Ovary (tissue), 9 donors: ENCODE results near the gene CEACAM21. TPM values are rescaled to one million over a fixed set of nuclear protein-coding genes. Genes with fewer than 3 reads are reported as not detected.

ENCODE experiments used
- DNase-seq, 5 donors: peaks; one replicate each; pipeline ENCODE4 v3.0.0-alpha.2; 2019 to 2020
- H3K27ac ChIP-seq, 2 donors: fragments of 200-600 bp; one replicate each; pipeline versions ENCODE4 v1.5.1 to v1.8.0; 2019 to 2022
- H3K27me3 ChIP-seq: fragments of 200-600 bp; one replicate; pipeline ENCODE4 v1.8.0; 2022
- H3K36me3 ChIP-seq: fragments of 200-600 bp; sonication (generic); one replicate; pipeline ENCODE4 v1.5.1; 2019
- H3K4me1 ChIP-seq: one replicate; pipeline ENCODE4 v1.8.1; 2013; ENCODE audit warnings: mild to moderate bottlenecking, moderate library complexity; ENCODE audit not compliant: insufficient read depth
- H3K4me3 ChIP-seq: fragments of 200-600 bp; sonication (generic); one replicate; pipeline ENCODE4 v1.5.1; 2017
- H3K9me3 ChIP-seq, 2 donors: fragments of 200-600 bp in 1 of 2; sonication (generic) in 1 of 2; one replicate each; pipeline versions ENCODE4 v1.5.1 to v1.8.1; 2013 to 2019; ENCODE audit warnings: mild to moderate bottlenecking in 1 of 2, moderate library complexity in 1 of 2
- EP300 ChIP-seq: sonication (generic); formaldehyde crosslinking; IDR thresholded peaks from one replicate; pipeline ENCODE4 v1.6.1; 2017; ENCODE audit warnings: antibody characterized with exemption
- POLR2A ChIP-seq: fragments of 450-650 bp; IDR thresholded peaks from one replicate; pipeline ENCODE4 v1.6.1; 2017; ENCODE audit warnings: antibody characterized with exemption, mild to moderate bottlenecking, moderate library complexity
- WGBS, 3 donors: extraction: QIAGEN DNeasy Blood & Tissue Kit in 1 of 3; methylation state at CpG; one replicate each; pipeline versions ENCODE4 v1.1.5 to v1.1.7; 2013 to 2017; 5-methylcytosine and 5-hydroxymethylcytosine counted together
- intact Hi-C, 4 donors: fragments of 100-400 bp; cut with DNase I; formaldehyde crosslinking; loops; one replicate each; pipeline versions ENCODE4 v1.11.0 to v1.15.1; 2022 to 2023
- polyA plus RNA-seq, 2 donors: library from polyadenylated mRNA; stranded (reverse); fragments of 200-250 nt in 1 of 2; fragments of 350-450 nt in 1 of 2; fragmentation: Illumina TruSeq in 1 of 2; extraction: RNeasy Lipid Tissue Mini Kit (QIAGEN cat#74804) in 1 of 2; gene quantifications; one replicate each; pipeline ENCODE4 v1.2.3, GENCODE V29; 2013 to 2014
- total RNA-seq, 7 donors: library from RNA; depleted of rRNA in 2 of 7; stranded (reverse); fragments of >200 nt in 2 of 7; fragmentation: NEBNext Ultra II Directional in 3 of 7; extraction: Animal tissue kit (Norgen Biotek cat#: 25700) in 3 of 7; gene quantifications; one replicate each; pipeline versions ENCODE4 v1.1.0 to v1.2.4, GENCODE V29; 2016 to 2023
- TF ChIP-seq, protein P1 (sequence below), 3 donors: fragments of 450-650 bp in 2 of 3; fragments of 200-600 bp in 1 of 3; IDR thresholded peaks; one replicate each; pipeline versions ENCODE4 v1.5.1 to v1.8.0; 2016 to 2022; ENCODE audit warnings: antibody characterized with exemption in 3 of 3, mild to moderate bottlenecking in 1 of 3
- donor health status: DM: no; HTN: no; CAD: no; lungs with moderate emphysema.
- donor health status: DM: no; HTN: no; CAD: no.
- donor health status: Bipolar disorder and iron deficiency.
- donor health status: DM: yes; HTN: yes; CAD: no.
- donor health status: DM: no; HTN: no; CAD: no.
- donor health status: DM: yes; HTN: yes; CAD: no.

The CEACAM21 gene
- total and polyA plus RNA-seq, 9 donors, result 0.25 to 11.4 (median 1.5) TPM; not detected in 2

DNA sequence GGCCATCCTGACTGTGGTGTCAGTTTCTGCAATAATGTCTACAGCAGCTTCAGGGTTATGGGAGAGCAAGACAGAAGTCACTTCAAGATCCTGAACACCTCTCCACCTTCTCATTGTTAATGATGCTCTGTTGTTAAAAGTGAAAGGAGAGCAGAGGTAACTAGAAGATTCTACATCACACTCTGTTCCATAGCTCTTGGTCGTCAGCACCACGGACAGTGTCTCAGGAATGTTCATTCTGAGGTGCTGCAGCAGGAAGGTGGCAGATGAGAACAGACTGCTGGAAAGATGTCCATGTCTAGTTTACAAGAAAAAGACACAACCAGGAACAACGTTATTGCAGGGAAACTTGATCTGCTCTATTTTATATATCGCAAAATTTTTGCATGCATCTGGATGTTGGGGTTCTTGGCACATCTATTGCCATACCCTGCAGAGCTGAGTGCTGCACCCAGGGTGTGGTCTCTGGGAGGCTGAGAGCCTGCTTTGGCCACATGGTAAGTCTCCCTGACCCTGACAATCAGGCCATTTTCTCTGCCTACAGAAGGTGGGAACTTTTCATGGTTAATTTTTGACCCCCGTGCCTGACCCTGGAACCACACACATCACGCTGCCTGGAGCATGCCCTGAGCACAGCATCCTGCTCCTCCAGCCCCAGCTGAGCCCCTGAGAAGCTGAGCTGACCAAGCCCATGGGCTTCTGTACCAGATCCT, 12.7 kb downstream of the CEACAM21 start:
- DNase-seq, result no peak
- TF ChIP-seq, protein P1, sequence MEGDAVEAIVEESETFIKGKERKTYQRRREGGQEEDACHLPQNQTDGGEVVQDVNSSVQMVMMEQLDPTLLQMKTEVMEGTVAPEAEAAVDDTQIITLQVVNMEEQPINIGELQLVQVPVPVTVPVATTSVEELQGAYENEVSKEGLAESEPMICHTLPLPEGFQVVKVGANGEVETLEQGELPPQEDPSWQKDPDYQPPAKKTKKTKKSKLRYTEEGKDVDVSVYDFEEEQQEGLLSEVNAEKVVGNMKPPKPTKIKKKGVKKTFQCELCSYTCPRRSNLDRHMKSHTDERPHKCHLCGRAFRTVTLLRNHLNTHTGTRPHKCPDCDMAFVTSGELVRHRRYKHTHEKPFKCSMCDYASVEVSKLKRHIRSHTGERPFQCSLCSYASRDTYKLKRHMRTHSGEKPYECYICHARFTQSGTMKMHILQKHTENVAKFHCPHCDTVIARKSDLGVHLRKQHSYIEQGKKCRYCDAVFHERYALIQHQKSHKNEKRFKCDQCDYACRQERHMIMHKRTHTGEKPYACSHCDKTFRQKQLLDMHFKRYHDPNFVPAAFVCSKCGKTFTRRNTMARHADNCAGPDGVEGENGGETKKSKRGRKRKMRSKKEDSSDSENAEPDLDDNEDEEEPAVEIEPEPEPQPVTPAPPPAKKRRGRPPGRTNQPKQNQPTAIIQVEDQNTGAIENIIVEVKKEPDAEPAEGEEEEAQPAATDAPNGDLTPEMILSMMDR (IDR thresholded peaks at IDR 0.05), result no peak
- no peak for TF ChIP-seq EP300
- no peak for TF ChIP-seq POLR2A
- intact Hi-C loops, result no loop called here
- no peak overlapping the region for H3K27ac ChIP-seq
- H3K4me1 ChIP-seq, result no peaks in the 10 kb centered on the region
- H3K36me3 ChIP-seq, result no peaks in the 10 kb centered on the region
- no peaks in the 10 kb centered on the region for H3K27me3 ChIP-seq
- no peak overlapping the region for H3K4me3 ChIP-seq
- H3K9me3 ChIP-seq, result no peaks in the 10 kb centered on the region
- 19 to 23% (median 20%) methylated on average over 6 of the region's 6 CpGs for WGBS, 3 donors

DNA sequence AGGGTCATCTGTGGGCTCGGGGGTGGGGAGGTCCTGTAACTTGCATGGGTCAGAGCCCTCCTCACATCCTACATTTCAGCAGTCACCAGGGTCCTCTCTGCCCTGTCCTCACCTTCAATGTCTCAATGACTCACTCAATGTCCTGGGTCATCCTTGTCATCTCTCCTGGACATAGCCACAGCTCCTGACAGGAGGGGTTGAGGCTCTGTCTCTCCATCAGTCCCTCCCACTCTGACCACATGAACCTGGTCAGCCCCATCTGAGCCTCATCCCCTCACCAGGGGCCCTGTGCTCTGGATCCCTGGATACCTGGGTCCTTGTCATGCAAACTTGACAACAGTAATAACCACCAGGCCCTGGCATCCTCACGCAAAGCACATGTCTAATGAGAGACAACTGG, 13.4 kb downstream of the CEACAM21 start:
- no peaks in the 10 kb centered on the region for H3K9me3 ChIP-seq
- H3K4me1 ChIP-seq, result no peaks in the 10 kb centered on the region
- H3K36me3 ChIP-seq, result no peaks in the 10 kb centered on the region
- TF ChIP-seq, protein P1 (IDR thresholded peaks at IDR 0.05), result no peak
- TF ChIP-seq EP300 (no peak), POLR2A (no peak)
- DNase-seq, result no peak
- H3K27ac ChIP-seq, result no peak overlapping the region
- H3K27me3 ChIP-seq, result no peaks in the 10 kb centered on the region
- intact Hi-C loops, result no loop called here
- 41 to 49% (median 45%) methylated on average over 2 of the region's 2 CpGs for WGBS, 3 donors
- no peak overlapping the region for H3K4me3 ChIP-seq

DNA sequence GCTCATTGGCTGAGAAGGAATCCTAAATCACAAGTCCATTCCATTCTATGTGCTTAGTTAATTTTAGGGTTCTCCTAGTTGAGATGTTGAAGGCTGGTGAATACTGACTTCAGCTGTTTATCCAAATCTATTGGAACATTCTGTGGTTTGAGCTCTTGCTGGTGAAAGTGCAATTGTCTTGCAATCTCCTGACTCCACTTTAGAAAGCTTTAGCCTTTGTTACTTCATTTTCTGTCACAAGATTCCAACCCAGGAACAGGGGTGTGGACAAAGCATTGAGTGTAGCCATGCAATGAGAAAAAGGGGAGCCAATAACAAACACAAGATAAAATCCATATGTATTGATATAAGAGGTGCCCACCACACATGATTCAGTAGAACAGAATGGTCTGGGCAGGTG, 15.0 kb downstream of the CEACAM21 start:
- Histone ChIP-seq H3K27ac (no peak overlapping the region), H3K4me1 (no peaks in the 10 kb centered on the region), H3K36me3 (no peaks in the 10 kb centered on the region), H3K4me3 (no peak overlapping the region), H3K9me3 (no peaks in the 10 kb centered on the region), H3K27me3 (no peaks in the 10 kb centered on the region)
- intact Hi-C loops, result no loop called here
- no peak for DNase-seq
- TF ChIP-seq EP300, result no peak
- no peak for TF ChIP-seq POLR2A
- TF ChIP-seq, protein P1 (IDR thresholded peaks at IDR 0.05), result no peak

DNA sequence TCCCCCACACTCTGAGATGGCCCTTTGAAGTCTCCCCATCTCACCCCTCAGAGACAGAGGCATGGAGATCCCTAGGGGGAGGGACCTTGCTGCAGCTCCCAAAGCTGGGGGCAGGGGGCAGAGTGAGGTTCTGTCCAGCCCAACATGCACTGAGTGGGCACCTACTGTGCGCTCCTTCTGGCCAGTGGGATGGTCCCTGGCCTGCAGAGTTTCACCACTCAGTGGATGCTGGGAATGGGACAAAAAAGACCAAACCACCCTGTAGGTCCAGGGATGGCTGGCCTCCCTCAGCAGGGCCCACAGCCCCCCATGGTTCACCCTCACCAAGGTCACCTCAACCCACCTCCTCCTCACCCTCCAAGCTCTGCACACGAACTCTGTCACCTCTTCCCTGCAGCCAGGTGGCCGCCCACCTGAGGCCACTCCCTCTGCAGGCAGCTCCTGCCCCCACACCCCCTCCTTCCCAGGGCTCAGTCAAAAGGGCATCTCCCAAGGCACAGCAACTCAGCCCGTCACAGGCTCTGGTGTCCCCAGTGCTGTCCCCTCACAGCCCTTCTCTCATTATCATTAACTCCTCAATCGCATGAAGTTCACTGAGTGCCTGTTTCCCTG, 16.1 kb downstream of the CEACAM21 start:
- no peak for DNase-seq
- intact Hi-C loops, result no loop called here
- 42 to 55% (median 44%) methylated on average over 5 of the region's 5 CpGs for WGBS, 3 donors
- H3K27me3 ChIP-seq, result no peaks in the 10 kb centered on the region
- no peaks in the 10 kb centered on the region for H3K36me3 ChIP-seq
- TF ChIP-seq POLR2A (no peak), EP300 (no peak)
- TF ChIP-seq, protein P1 (IDR thresholded peaks at IDR 0.05), result no peak
- no peak overlapping the region for H3K27ac ChIP-seq
- H3K9me3 ChIP-seq, result no peaks in the 10 kb centered on the region
- H3K4me3 ChIP-seq, result no peak overlapping the region
- no peaks in the 10 kb centered on the region for H3K4me1 ChIP-seq
